Right lobe of liver (tissue), 4 donors: Measurements from ENCODE around the gene ASCC1.

Experiments
- POLR2A ChIP-seq: fragments of 450-650 bp; IDR thresholded peaks from one replicate; pipeline ENCODE4 v1.6.1; 2017; ENCODE audit warnings: antibody characterized with exemption, mild to moderate bottlenecking
- TF ChIP-seq, protein P1 (sequence below), 4 donors: fragments of 200-600 bp in 3 of 4; fragments of 450-650 bp in 1 of 4; IDR thresholded peaks; one replicate each; pipeline versions ENCODE4 v1.5.1 to v1.8.0; 2016 to 2022; ENCODE audit warnings: antibody characterized with exemption in 4 of 4, mild to moderate bottlenecking in 2 of 4
- donor health status: DM: no; HTN: no; CAD: no.
- donor health status: DM: no; HTN: no; CAD: no.
- donor health status: DM: no; HTN: yes; CAD: no.

DNA sequence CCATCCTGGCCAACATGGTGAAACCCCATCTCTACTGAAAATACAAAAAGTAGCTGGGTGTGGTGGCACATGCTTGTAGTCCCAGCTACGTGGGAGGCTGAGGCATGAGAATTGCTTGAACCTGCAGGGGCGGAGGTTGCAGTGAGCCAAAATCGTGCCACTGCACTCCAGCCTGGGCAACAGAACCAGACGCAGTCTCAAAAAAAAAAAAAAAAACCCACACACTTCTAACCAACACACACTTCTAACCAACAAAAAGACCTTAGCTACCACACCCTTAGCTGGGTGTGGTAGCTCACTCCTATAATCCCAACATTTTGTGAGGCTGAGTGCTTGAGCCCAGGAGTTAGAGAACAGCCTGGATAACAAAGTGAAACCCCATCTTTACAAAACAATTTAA, 93.9 kb downstream of the ASCC1 start:
- TF ChIP-seq, protein P1, sequence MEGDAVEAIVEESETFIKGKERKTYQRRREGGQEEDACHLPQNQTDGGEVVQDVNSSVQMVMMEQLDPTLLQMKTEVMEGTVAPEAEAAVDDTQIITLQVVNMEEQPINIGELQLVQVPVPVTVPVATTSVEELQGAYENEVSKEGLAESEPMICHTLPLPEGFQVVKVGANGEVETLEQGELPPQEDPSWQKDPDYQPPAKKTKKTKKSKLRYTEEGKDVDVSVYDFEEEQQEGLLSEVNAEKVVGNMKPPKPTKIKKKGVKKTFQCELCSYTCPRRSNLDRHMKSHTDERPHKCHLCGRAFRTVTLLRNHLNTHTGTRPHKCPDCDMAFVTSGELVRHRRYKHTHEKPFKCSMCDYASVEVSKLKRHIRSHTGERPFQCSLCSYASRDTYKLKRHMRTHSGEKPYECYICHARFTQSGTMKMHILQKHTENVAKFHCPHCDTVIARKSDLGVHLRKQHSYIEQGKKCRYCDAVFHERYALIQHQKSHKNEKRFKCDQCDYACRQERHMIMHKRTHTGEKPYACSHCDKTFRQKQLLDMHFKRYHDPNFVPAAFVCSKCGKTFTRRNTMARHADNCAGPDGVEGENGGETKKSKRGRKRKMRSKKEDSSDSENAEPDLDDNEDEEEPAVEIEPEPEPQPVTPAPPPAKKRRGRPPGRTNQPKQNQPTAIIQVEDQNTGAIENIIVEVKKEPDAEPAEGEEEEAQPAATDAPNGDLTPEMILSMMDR (IDR thresholded peaks at IDR 0.05), result no peak
- TF ChIP-seq POLR2A, result no peak
